Parathyroid adenoma (tissue), 2 donors: ENCODE results near the gene PEPD.

ENCODE experiments used
- H2AFZ ChIP-seq: fragments of 300-600 bp; sonication (generic); one replicate; pipeline ENCODE4 v1.7.0; 2017; ENCODE audit warnings: antibody characterized with exemption, mild to moderate bottlenecking
- H3K27ac ChIP-seq: fragments of 300-600 bp; sonication (generic); one replicate; pipeline ENCODE4 v1.7.0; 2017
- H3K27me3 ChIP-seq: fragments of 300-600 bp; sonication (generic); one replicate; pipeline ENCODE4 v1.7.0; 2017; ENCODE audit warnings: low read length; ENCODE audit not compliant: control insufficient read depth, insufficient read depth
- H3K36me3 ChIP-seq: fragments of 300-600 bp; sonication (generic); one replicate; pipeline ENCODE4 v1.7.0; 2017; ENCODE audit warnings: low read length; ENCODE audit not compliant: control insufficient read depth, insufficient read depth
- H3K4me1 ChIP-seq: fragments of 300-600 bp; sonication (generic); one replicate; pipeline ENCODE4 v1.7.0; 2017; ENCODE audit warnings: control low read depth
- H3K4me2 ChIP-seq: fragments of 300-600 bp; sonication (generic); one replicate; pipeline ENCODE4 v1.7.0; 2017; ENCODE audit warnings: low read length
- H3K4me3 ChIP-seq: fragments of 300-600 bp; sonication (generic); one replicate; pipeline ENCODE4 v1.7.0; 2017; ENCODE audit warnings: low read depth, low read length
- H3K79me2 ChIP-seq: fragments of 300-600 bp; sonication (generic); one replicate; pipeline ENCODE4 v1.7.0; 2017; ENCODE audit warnings: control low read depth
- H3K9ac ChIP-seq: fragments of 300-600 bp; sonication (generic); one replicate; pipeline ENCODE4 v1.7.0; 2017; ENCODE audit warnings: mild to moderate bottlenecking
- H3K9me3 ChIP-seq: fragments of 300-600 bp; sonication (generic); one replicate; pipeline ENCODE4 v1.7.0; 2017; ENCODE audit warnings: low read length; ENCODE audit not compliant: control insufficient read depth
- CTCF ChIP-seq: fragments of 300-600 bp; sonication (generic); IDR thresholded peaks from one replicate; pipeline ENCODE4 v1.7.0; 2017; ENCODE audit warnings: antibody characterized with exemption, mild to moderate bottlenecking
- donor health status: primary hyperparathyroidism.

The PEPD gene

GRCh38 chr19:33465834-33466233 is 55.8 kb downstream of the PEPD start:
- Histone ChIP-seq H3K27me3 (no peaks in the 10 kb centered on the region), H3K36me3 (no peaks in the 10 kb centered on the region), H3K79me2 (no peaks in the 10 kb centered on the region), H3K9me3 (no peaks in the 10 kb centered on the region), H3K4me2 (no peak overlapping the region), H3K4me1 (no peaks in the 10 kb centered on the region), H3K27ac (no peak overlapping the region), H2AFZ (no peak overlapping the region), H3K9ac (no peak overlapping the region), H3K4me3 (no peak overlapping the region)
- no peak for TF ChIP-seq CTCF

GRCh38 chr19:33465371-33465770 is 56.2 kb downstream of the PEPD start:
- H3K36me3 ChIP-seq = no peaks in the 10 kb centered on the region
- no peak overlapping the region for H3K9ac ChIP-seq
- H3K27ac ChIP-seq = no peak overlapping the region
- no peak overlapping the region for H3K4me2 ChIP-seq
- no peak overlapping the region for H3K4me3 ChIP-seq
- H3K27me3 ChIP-seq = no peaks in the 10 kb centered on the region
- H3K79me2 ChIP-seq = no peaks in the 10 kb centered on the region
- H3K9me3 ChIP-seq = no peaks in the 10 kb centered on the region
- no peaks in the 10 kb centered on the region for H3K4me1 ChIP-seq
- no peak for TF ChIP-seq CTCF
- H2AFZ ChIP-seq = no peak overlapping the region

GRCh38 chr19:33464733-33465115 is 56.9 kb downstream of the PEPD start:
- no peak overlapping the region for H3K27ac ChIP-seq
- no peak overlapping the region for H2AFZ ChIP-seq
- H3K9me3 ChIP-seq = no peaks in the 10 kb centered on the region
- H3K79me2 ChIP-seq = no peaks in the 10 kb centered on the region
- H3K36me3 ChIP-seq = no peaks in the 10 kb centered on the region
- H3K4me2 ChIP-seq = no peak overlapping the region
- TF ChIP-seq CTCF = no peak
- H3K27me3 ChIP-seq = no peaks in the 10 kb centered on the region
- no peak overlapping the region for H3K4me3 ChIP-seq
- no peak overlapping the region for H3K9ac ChIP-seq
- no peaks in the 10 kb centered on the region for H3K4me1 ChIP-seq

- TF ChIP-seq CTCF = no peak
- Histone ChIP-seq H3K4me1 (no peaks in the 10 kb centered on the region), H3K79me2 (no peaks in the 10 kb centered on the region), H3K36me3 (no peaks in the 10 kb centered on the region), H3K9ac (no peak overlapping the region), H3K9me3 (no peaks in the 10 kb centered on the region), H2AFZ (no peak overlapping the region), H3K27me3 (no peaks in the 10 kb centered on the region), H3K27ac (no peak overlapping the region), H3K4me3 (no peak overlapping the region), H3K4me2 (no peak overlapping the region)
Observed at GRCh38 chr19:33464010-33464732, 57.4 kb downstream of the PEPD start.

DNA sequence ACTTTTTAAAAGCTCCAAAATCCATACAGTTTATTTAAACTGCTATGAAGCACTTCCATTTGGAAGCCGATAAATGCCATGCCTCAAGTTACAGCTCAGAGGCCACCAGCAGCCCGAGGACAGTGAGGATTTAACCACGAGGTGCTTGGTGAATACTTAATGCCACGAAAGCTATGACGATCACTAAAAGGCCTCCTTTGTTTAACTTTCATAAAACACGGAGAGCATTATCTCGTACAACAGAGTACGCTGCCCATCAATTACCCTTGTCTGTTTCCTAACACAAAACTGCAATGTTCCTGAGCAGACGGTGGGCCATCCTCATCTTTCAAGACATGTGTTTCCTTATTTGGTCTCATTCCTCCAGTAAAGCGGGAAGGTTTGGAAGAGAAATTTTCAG is 58.4 kb downstream of the PEPD start:
- Histone ChIP-seq H3K4me3 (no peak overlapping the region), H3K27me3 (no peaks in the 10 kb centered on the region), H3K27ac (no peak overlapping the region), H3K36me3 (no peaks in the 10 kb centered on the region), H3K79me2 (no peaks in the 10 kb centered on the region), H3K4me1 (no peaks in the 10 kb centered on the region), H2AFZ (no peak overlapping the region), H3K4me2 (no peak overlapping the region), H3K9ac (no peak overlapping the region), H3K9me3 (no peaks in the 10 kb centered on the region)
- no peak for TF ChIP-seq CTCF
